Common myeloid progenitor, CD34-positive (primary cell): ENCODE measurements around the gene HTT.

Source experiments
- CTCF ChIA-PET: fragments of 350-600 bp; sonication (Branson Sonifier 250); formaldehyde crosslinking; loops from one replicate; lab custom pipeline; 2021; ENCODE audit warnings: antibody characterized with exemption; lab: Charles Lee
- POLR2A ChIA-PET: fragments of 350-600 bp; sonication (Branson Sonifier 250); formaldehyde crosslinking; loops from one replicate; lab custom pipeline; 2021; ENCODE audit warnings: antibody characterized with exemption; lab: Charles Lee
- DNase-seq, 3 donors: peaks; one replicate each; pipeline versions ENCODE4 v3.0.0 to v3.0.0-alpha.2; 2013
- H3K27ac ChIP-seq, 2 experiments: 1 replicate in 1 of 2; 2 replicates in 1 of 2; pipeline ENCODE4 v1.7.0; 2013; ENCODE audit warnings: inconsistent platforms in 2 of 2, low read length in 2 of 2, mild to moderate bottlenecking in 2 of 2, low read depth in 1 of 2, moderate library complexity in 1 of 2; ENCODE audit not compliant: severe bottlenecking in 2 of 2, insufficient read depth in 1 of 2, poor library complexity in 1 of 2
- H3K27me3 ChIP-seq, 5 experiments: replicated peaks in 2 of 5; 1 replicate in 3 of 5; 2 replicates in 2 of 5; pipeline versions ENCODE4 v1.6.1 to v1.7.0; 2013; ENCODE audit warnings: low read length in 4 of 5, mild to moderate bottlenecking in 2 of 5, moderate library complexity in 2 of 5, inconsistent platforms in 1 of 5; ENCODE audit not compliant: insufficient read depth in 5 of 5, control insufficient read depth in 4 of 5
- H3K36me3 ChIP-seq, 4 experiments: 1 replicate in 2 of 4; 2 replicates in 2 of 4; pipeline versions ENCODE4 v1.6.1 to v1.7.0; 2013; ENCODE audit warnings: low read length in 3 of 4, control low read depth in 1 of 4, mild to moderate bottlenecking in 1 of 4; ENCODE audit not compliant: control insufficient read depth in 4 of 4, insufficient read depth in 4 of 4
- H3K4me1 ChIP-seq, 4 experiments: 1 replicate in 3 of 4; 2 replicates in 1 of 4; pipeline versions ENCODE4 v1.6.1 to v1.7.1; 2013; ENCODE audit warnings: low read length in 3 of 4, mild to moderate bottlenecking in 3 of 4, control low read depth in 1 of 4, inconsistent platforms in 1 of 4, moderate library complexity in 1 of 4; ENCODE audit not compliant: control insufficient read depth in 4 of 4, insufficient read depth in 4 of 4; ENCODE audit errors: control extremely low read depth in 1 of 4
- H3K4me3 ChIP-seq, 7 experiments: 1 replicate in 4 of 7; 2 replicates in 3 of 7; pipeline versions ENCODE4 v1.5.1 to v1.7.0; 2013; ENCODE audit warnings: mild to moderate bottlenecking in 7 of 7, low read length in 6 of 7, moderate library complexity in 6 of 7, inconsistent platforms in 2 of 7, low read depth in 2 of 7, control low read depth in 1 of 7; ENCODE audit not compliant: insufficient read depth in 4 of 7, control insufficient read depth in 1 of 7; ENCODE audit errors: extremely low read depth in 1 of 7
- H3K9me3 ChIP-seq, 5 experiments: 1 replicate in 4 of 5; 2 replicates in 1 of 5; pipeline versions ENCODE4 v1.6.1 to v1.7.1; 2013; ENCODE audit warnings: low read length in 4 of 5, mild to moderate bottlenecking in 2 of 5, inconsistent platforms in 1 of 5, low read depth in 1 of 5, moderate library complexity in 1 of 5; ENCODE audit not compliant: control insufficient read depth in 4 of 5, insufficient read depth in 2 of 5; ENCODE audit errors: control extremely low read depth in 1 of 5
- WGBS: methylation state at CpG from one replicate; pipeline ENCODE4 v1.1.5; 2013; ENCODE audit not compliant: insufficient coverage; 5-methylcytosine and 5-hydroxymethylcytosine counted together

Gene HTT

DNA sequence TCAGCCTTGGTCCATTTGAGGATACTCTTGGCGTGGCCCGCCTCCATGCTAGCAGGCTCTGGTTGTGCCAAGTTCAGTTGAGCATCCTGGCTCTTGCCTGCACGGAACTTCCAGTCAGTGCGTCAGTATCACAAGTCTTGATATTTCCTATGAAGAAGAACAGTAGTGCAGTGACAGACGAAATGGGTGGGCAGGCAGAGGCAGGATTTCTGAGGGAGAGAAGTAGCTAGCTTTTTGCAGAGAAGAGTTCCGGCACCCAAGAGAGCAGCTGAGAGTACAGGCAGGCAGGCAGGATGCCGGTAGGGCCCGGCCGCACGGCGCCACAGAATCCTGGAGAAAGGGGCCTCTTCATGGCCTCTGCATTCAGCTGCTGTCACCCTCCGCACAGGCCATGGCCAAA, 118.3 kb downstream of the HTT start:
- DNase-seq = no peak
- WGBS = 96% methylated on average over 12 of the region's 12 CpGs
- POLR2A ChIA-PET = interaction anchor here (0.7 kb wide), 1 partner anchor 18 kb away, joined by 3 read pairs; no protein-coding TSS in a partner anchor
- no peaks in the 10 kb centered on the region for H3K27me3 ChIP-seq
- CTCF ChIA-PET = interaction anchor here (0.6 to 2.5 kb wide), 8 partner anchors 9 to 287 kb away, joined by 3 to 7 read pairs (median 4); no protein-coding TSS in a partner anchor
- no peak overlapping the region for H3K27ac ChIP-seq
- no peaks in the 10 kb centered on the region for H3K9me3 ChIP-seq
- H3K4me3 ChIP-seq = no peak overlapping the region
- H3K36me3 ChIP-seq = peaks cover 24 to 68% (median 60%) of the 10 kb centered on the region in 4 experiments
- peaks cover 0 to 19% (median 13%) of the 10 kb centered on the region in 4 experiments for H3K4me1 ChIP-seq

DNA sequence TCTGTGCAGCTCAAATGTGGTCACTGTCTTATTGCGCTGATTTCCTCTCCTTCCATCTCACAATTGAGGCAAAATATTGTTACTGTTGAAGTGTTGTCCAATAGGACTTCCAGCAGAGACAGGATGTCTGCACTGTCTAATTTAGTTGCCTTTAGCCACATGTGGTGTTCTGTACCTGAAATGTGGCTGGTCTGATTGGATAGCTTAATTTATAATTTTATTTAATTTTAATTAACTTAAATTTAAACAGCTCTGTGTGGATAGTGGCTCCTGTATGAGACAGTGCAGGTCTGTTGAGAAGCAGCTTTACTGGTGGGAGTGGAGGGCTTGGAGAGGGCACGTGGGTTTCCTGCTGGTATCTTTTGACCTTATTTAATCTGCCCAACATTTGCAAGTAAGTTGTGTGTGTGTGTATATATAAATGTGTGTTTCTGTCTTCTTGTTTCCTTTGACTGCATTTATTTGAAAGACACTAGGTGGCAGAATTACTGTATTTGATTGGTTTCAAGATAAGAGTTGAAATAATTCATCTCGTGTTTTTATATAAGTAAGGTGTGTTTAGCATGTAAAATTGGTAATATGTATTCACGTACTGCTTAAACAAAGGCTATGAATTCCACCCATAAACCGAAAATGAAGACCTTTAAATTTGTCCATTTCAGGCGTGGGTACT, 119.2 kb downstream of the HTT start:
- POLR2A ChIA-PET = no interaction called here
- CTCF ChIA-PET = interaction anchor here (0.7 to 2.6 kb wide), 11 partner anchors 8 to 687 kb away, joined by 3 to 14 read pairs (median 4); no protein-coding TSS in a partner anchor

DNA sequence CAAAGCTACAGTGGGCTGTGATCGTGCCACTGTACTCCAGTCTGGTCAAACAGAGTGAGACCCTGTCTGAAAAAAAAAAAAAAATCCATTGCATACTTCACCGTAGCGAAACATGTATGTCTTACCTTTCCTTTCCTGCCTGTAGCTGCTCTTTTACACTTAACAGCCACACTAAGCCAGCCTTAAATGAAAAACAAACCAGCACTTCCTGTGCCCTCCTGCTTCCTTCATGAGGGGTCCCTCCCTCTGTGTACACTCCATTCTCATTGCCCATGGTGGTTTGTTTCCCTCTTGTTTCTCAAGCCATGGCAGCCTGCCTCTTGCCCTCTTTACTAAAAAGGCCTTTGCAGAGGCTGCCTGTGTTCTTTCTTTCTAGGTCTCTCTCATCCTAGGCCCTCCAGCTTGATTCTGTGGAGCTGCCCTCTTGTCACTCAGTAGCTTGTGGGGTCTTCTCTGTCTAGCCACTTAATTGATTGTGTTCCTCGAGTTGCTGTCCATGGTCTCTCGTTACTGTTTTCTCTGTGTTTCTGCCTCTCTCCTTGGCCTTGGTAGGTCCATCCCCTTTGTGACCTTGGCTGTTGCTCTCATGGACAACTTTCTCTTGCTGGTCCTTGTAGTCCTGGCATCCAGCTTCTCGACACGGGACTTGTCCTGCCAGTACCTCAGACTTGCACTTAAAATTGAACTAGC, 122.3 kb downstream of the HTT start:
- H3K9me3 ChIP-seq = no peaks in the 10 kb centered on the region
- no peak overlapping the region for H3K27ac ChIP-seq
- POLR2A ChIA-PET = no interaction called here
- no peaks in the 10 kb centered on the region for H3K27me3 ChIP-seq
- 72% methylated on average over 7 of the region's 7 CpGs for WGBS
- peak in 2 of 3 donors; percentile 21 to 23 for DNase-seq
- peak overlapping the region in 1 of 7 experiments; percentile 7 for H3K4me3 ChIP-seq
- peaks cover 7 to 62% (median 48%) of the 10 kb centered on the region in 4 experiments for H3K36me3 ChIP-seq
- peaks cover 2 to 27% (median 19%) of the 10 kb centered on the region in 4 experiments for H3K4me1 ChIP-seq
- CTCF ChIA-PET = no interaction called here

More for the DNA sequence above, 119.2 kb downstream of the HTT start:
- no peaks in the 10 kb centered on the region for H3K9me3 ChIP-seq
- H3K27me3 ChIP-seq = no peaks in the 10 kb centered on the region
- peak; percentile 14 to 47 (median 40) for DNase-seq
- H3K27ac ChIP-seq = no peak overlapping the region
- peaks cover 19 to 63% (median 54%) of the 10 kb centered on the region in 4 experiments for H3K36me3 ChIP-seq
- H3K4me3 ChIP-seq = no peak overlapping the region
- H3K4me1 ChIP-seq = peaks cover 0 to 19% (median 13%) of the 10 kb centered on the region in 4 experiments
- 76% methylated on average over 3 of the region's 6 CpGs for WGBS

DNA sequence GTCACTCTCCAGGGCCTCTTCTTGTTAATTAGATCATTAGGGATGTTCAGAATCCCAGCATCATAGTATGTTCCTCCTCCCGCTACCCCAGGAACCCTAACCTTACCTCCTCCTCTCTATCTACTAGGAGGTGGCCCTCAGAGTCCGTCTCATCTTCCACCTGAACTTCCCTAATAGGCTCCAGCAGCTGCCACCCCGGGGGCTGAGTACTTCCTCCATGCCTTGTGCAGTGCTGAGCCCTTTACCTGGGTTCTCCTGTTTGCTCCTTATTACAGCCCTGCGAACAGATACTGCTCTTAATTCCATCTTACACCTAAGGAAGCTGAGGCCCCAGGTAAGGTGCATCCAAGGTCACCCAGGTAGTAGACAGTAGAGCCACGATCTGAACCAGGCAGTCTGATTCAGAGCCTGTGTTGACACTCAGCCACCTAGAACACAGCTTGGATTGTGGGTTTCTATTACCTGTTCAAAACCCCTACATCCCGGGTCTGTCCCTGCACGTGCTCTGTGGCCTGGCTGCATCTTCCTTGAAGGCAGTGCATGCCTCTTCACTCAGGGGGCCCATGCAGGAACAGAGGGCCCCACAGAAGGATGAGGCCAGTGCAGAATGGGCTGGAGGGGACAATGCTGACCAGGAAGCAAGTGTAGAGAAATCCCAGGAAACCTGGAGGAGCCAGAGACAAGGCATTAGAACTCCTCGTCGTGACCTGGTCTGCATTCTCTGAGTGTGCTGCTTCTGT, 123.1 kb downstream of the HTT start:
- peaks cover 7 to 55% (median 43%) of the 10 kb centered on the region in 4 experiments for H3K36me3 ChIP-seq
- no peaks in the 10 kb centered on the region for H3K27me3 ChIP-seq
- ChIA-PET POLR2A (no interaction called here), CTCF (interaction anchor here (2.1 kb wide), 1 partner anchor 7 kb away, joined by 4 read pairs; no protein-coding TSS in a partner anchor)
- H3K4me1 ChIP-seq = peaks cover 6 to 35% (median 27%) of the 10 kb centered on the region in 4 experiments
- no peak overlapping the region for H3K4me3 ChIP-seq
- H3K27ac ChIP-seq = no peak overlapping the region
- no peaks in the 10 kb centered on the region for H3K9me3 ChIP-seq
- peak in 1 of 3 donors; percentile 4 for DNase-seq
- WGBS = 88% methylated on average over 6 of the region's 9 CpGs

DNA sequence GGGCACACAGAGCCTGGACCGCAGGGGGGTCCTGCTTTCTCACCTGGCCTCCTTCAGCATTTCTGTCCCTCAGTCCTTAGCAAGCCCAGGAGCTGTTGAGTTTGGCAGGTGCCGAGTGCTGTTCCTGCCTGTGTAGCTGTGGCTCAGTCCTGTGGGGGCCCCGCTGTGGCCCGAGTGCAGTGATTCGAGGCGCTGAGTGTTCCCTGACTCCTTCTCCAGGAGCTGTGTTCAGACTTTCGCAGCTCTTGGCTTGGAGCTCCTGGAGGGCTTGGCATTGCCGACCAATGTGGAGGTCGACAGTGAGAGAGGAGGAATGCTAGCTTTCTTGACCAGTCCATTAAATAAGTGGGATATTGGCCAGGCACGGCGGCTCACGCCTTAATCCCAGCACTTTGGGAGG, 124.4 kb downstream of the HTT start:
- POLR2A ChIA-PET = interaction anchor here (0.6 kb wide), 1 partner anchor 92 kb away, joined by 3 read pairs; no protein-coding TSS in a partner anchor
- CTCF ChIA-PET = interaction anchor here (1.6 to 2.1 kb wide), 2 partner anchors 9 to 282 kb away, joined by 3 to 4 read pairs; no protein-coding TSS in a partner anchor
- Histone ChIP-seq H3K4me3 (no peak overlapping the region), H3K4me1 (peaks cover 7 to 41% (median 33%) of the 10 kb centered on the region in 4 experiments), H3K36me3 (peaks cover 7 to 56% (median 43%) of the 10 kb centered on the region in 4 experiments), H3K9me3 (no peaks in the 10 kb centered on the region), H3K27ac (no peak overlapping the region), H3K27me3 (no peaks in the 10 kb centered on the region)
- no peak for DNase-seq
- WGBS = 97% methylated on average over 10 of the region's 12 CpGs

DNA sequence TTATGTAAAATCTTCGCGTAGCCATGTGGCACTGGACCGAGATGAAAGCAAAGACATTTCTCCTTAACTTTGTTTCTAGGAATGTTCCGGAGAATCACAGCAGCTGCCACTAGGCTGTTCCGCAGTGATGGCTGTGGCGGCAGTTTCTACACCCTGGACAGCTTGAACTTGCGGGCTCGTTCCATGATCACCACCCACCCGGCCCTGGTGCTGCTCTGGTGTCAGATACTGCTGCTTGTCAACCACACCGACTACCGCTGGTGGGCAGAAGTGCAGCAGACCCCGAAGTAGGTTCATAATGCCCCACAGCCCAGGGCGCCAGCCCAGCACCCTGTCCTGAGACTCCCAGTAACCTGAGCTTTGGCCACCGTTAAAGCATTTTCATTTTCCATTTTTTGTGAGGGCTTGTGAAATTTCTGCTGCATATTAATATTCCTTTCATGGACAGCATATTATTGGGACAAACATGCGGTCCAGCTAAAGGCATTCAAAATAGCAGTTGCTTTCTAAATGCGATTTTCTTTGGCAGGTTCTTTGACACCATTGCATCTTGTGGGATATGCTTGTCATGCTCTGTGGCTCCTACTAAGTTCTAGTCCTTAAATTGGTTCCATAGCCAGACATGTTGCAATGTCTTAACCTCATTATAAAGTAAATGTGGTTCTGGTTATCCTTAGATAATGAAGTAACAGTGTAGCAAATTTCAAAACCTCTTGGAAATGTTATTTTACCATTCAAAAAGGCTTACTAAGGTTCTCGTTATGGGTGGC, 125.4 kb downstream of the HTT start:
- no peaks in the 10 kb centered on the region for H3K27me3 ChIP-seq
- ChIA-PET POLR2A (no interaction called here), CTCF (interaction anchor here (1.0 to 2.1 kb wide), 4 partner anchors 9 to 281 kb away, joined by 3 to 4 read pairs (median 3); no protein-coding TSS in a partner anchor)
- H3K4me1 ChIP-seq = peaks cover 7 to 41% (median 33%) of the 10 kb centered on the region in 4 experiments
- WGBS = 93% methylated on average over 16 of the region's 17 CpGs
- no peak overlapping the region for H3K27ac ChIP-seq
- H3K36me3 ChIP-seq = peaks cover 0 to 53% (median 44%) of the 10 kb centered on the region in 4 experiments
- H3K4me3 ChIP-seq = no peak overlapping the region
- DNase-seq = no peak
- no peaks in the 10 kb centered on the region for H3K9me3 ChIP-seq
